ENCODE data around the gene STRN4. TPM values are rescaled to one million over a fixed set of nuclear protein-coding genes. Genes with fewer than 3 reads are reported as not detected.

STRN4 gene
- total RNA-seq, 1 donor = 45.9 TPM

DNA sequence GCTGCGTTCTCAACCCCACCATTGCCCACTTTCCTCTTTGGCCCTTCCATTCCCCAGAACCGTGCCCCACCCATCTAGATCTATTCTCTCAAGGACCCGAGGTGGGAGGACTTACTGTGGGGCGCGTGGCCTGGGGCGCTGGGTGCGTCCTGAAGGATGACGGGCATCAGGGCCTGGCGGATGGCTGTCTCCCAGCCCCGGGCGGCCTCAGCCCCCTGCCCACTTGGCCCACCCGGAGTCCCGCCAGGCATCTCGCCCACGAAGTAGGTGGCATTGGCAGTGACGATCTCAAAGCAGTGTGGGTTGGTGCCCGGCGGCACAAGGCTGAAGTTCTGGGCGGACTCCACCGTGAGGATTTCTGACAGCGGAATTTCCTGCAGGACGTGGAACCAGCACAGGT lies 52.5 kb downstream of the STRN4 start:
- TF ChIP-seq, protein P1, sequence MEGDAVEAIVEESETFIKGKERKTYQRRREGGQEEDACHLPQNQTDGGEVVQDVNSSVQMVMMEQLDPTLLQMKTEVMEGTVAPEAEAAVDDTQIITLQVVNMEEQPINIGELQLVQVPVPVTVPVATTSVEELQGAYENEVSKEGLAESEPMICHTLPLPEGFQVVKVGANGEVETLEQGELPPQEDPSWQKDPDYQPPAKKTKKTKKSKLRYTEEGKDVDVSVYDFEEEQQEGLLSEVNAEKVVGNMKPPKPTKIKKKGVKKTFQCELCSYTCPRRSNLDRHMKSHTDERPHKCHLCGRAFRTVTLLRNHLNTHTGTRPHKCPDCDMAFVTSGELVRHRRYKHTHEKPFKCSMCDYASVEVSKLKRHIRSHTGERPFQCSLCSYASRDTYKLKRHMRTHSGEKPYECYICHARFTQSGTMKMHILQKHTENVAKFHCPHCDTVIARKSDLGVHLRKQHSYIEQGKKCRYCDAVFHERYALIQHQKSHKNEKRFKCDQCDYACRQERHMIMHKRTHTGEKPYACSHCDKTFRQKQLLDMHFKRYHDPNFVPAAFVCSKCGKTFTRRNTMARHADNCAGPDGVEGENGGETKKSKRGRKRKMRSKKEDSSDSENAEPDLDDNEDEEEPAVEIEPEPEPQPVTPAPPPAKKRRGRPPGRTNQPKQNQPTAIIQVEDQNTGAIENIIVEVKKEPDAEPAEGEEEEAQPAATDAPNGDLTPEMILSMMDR (IDR thresholded peaks at IDR 0.05; ENCODE audit: insufficient read depth, low read length) = no peak
- no peak for DNase-seq (ENCODE audit: low read depth)
- H3K4me3 ChIP-seq (ENCODE audit: low read depth, low read length) = no peak overlapping the region

DNA sequence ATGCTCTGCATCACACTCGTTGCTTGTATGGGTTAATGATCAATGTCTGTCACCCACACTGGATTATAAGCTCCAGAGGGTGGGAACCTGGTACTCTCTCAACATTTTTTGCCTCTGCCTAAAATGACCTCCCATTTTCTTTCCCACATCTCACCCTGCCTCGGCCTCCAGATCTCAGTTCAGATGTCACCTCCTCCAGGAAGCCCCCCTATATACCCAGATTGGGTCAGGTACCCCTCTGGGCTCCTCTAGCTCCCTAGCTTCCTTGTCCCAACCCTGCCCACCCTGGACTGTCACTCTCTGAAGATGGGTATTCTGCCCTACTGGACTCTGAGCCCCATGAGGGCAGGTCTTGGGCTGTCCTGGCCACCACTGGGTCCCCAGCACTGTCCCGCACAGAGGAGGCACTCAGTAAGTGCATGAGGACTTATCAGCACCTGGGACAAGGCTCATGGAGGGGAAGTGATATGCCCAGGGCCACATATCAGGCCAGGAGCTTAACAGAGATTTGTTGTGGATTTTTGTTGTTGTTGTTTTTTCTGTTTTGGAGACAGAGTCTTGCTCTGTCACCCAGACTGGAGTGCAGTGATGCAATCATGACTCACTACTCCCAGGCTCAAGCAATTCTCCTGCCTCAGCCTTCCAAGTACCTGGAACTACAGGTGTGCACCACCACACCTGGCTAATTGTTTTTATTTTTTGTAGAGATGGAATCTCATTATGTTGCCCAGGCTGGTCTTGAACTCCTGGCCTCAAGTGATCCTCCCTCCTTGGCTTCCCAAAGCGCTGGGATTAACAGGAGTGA lies 53.1 kb downstream of the STRN4 start:
- TF ChIP-seq, protein P1 (IDR thresholded peaks at IDR 0.05; ENCODE audit: insufficient read depth, low read length) = no peak
- DNase-seq (ENCODE audit: low read depth) = no peak
- H3K4me3 ChIP-seq (ENCODE audit: low read depth, low read length) = no peak overlapping the region

DNA sequence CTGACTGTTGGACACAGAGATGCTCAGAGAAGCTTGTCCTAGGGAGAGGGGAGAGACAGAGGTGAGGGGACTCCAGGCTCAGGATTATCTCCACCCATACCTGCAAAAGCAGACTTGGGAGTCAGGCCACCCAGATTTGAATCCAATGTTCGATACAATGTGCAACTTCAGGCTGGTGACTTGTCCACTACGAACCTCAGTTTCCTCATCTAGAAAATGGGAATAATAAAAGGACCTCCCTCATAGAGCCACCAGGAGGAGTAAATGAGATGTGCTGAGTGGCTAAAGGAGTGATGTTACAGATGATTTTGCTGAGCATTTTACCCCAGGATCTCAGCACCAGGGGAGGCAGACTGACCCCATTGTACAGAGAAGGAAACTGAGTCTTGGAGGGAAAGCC lies 54.3 kb downstream of the STRN4 start:
- no peak for DNase-seq (ENCODE audit: low read depth)
- no peak overlapping the region for H3K4me3 ChIP-seq (ENCODE audit: low read depth, low read length)
- TF ChIP-seq, protein P1 (IDR thresholded peaks at IDR 0.05; ENCODE audit: insufficient read depth, low read length) = no peak

DNA sequence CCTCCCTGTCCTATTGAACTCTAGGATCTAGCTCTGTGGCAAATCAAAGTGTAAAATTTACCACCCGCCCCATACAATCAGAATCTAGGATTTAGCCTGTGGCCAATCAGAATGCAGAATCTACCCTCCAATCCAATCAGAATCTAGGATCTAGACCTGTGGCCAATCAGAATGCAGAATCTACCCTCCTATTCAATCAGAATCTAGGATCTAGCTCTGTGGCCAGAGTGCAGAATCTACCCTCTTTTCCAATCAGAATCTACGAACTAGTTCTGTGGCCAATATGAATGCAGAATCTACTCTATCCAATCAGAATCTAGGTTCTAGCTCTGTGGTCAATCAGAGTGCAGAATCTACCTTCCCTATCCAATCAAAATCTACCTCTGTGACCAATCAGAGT lies 55.1 kb downstream of the STRN4 start:
- H3K4me3 ChIP-seq (ENCODE audit: low read depth, low read length) = no peak overlapping the region
- TF ChIP-seq, protein P1 (IDR thresholded peaks at IDR 0.05; ENCODE audit: insufficient read depth, low read length) = no peak

DNA sequence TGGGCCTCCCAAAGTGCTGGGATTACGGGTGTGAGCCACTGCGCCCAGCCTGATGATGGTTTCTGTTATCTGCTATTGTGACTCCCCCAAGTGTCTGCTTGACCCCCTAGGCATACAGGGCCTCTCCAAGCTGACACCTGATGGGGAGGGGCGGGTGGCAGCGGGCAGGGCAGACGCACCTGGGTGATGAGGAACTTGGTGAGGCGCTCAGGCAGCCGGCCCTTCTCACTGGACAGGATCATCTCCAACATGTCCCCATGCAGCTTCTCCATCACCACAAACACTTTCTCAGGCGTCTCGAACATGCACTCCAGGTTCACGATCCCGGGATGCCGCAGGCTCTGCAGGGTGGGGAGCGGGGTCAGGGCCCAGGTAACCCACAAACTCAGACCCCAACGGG lies 56.9 kb downstream of the STRN4 start:
- DNase-seq (ENCODE audit: low read depth) = no peak
- H3K4me3 ChIP-seq (ENCODE audit: low read depth, low read length) = no peak overlapping the region
- TF ChIP-seq, protein P1 (IDR thresholded peaks at IDR 0.05; ENCODE audit: insufficient read depth, low read length) = no peak

More for the DNA sequence above, 55.1 kb downstream of the STRN4 start:
- DNase-seq (ENCODE audit: low read depth) = no peak

DNA sequence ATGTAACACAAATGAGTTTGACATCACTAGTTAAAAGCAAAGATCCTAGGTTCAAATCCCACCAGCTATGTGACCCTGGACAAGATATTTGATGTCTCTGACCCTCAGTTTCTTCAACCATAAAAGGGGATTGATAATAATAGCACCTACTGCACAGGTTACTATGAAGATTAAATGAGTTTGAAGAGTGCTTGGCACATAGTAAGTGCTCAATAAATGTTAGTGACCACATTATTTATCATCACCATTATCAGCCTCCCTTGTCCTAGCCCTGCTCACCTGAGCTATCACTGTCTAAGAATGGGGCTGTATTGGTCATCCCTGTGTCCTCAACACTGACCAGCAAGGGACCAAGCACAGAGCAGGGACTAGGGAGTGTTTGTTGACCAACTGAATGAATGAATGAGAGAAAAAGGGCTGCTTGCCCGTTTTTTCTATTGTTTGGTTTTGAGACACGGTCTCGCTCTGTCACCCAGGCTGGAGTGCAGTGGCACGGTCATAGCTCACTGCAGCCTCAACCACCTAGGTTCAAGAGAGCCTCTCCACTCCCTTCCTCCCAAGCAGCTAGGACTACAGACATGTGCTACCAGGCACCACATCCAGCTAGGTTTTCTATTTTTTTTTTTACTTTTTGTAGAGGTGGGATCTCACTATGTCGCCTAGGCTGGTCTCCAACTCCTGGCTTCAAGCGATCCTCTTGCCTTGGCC lies 58.7 kb downstream of the STRN4 start:
- TF ChIP-seq, protein P1 (IDR thresholded peaks at IDR 0.05; ENCODE audit: insufficient read depth, low read length) = no peak
- DNase-seq (ENCODE audit: low read depth) = no peak
- no peak overlapping the region for H3K4me3 ChIP-seq (ENCODE audit: low read depth, low read length)
